OCI-LY7 (cell line): ENCODE measurements around the gene COL18A1. TPM values are rescaled to one million over a fixed set of nuclear protein-coding genes. Genes with fewer than 3 reads are reported as not detected.

Source experiments
- BruUV-seq: library from RNA; stranded (reverse); fragments of 400-500 nt; replicated peaks from 2 replicates; lab custom pipeline; 2021; lab: Mats Ljungman, UMichigan
- CTCF ChIA-PET: fragments of 300-600 bp; sonication (Branson Sonifier 250); formaldehyde crosslinking; loops from one replicate; lab custom pipeline; 2022; ENCODE audit warnings: antibody characterized with exemption; ENCODE audit not compliant: unreplicated experiment; lab: Charles Lee
- POLR2A ChIA-PET: fragments of 300-600 bp; sonication (Branson Sonifier 250); formaldehyde crosslinking; loops from one replicate; lab custom pipeline; 2022; ENCODE audit warnings: antibody characterized with exemption; lab: Charles Lee
- DNase-seq: peaks from one replicate; pipeline ENCODE4 v3.0.0-alpha.2; 2015; ENCODE audit warnings: low spot score
- H2AFZ ChIP-seq: fragments of 200-600 bp; sonication (generic), shearing (Covaris generic); 2 replicates; pipeline ENCODE4 v1.6.1; 2014; ENCODE audit warnings: mild to moderate bottlenecking, antibody characterized with exemption, low read length, moderate library complexity
- H3K27ac ChIP-seq: fragments of 200-600 bp; sonication (generic); 2 replicates; pipeline ENCODE4 v1.5.1; 2014; ENCODE audit warnings: mixed run types, low read depth, mild to moderate bottlenecking, moderate library complexity, low read length, inconsistent platforms; ENCODE audit not compliant: poor library complexity, severe bottlenecking
- H3K36me3 ChIP-seq: fragments of 200-600 bp; sonication (generic); 2 replicates; pipeline ENCODE4 v1.6.1; 2014; ENCODE audit warnings: mild to moderate bottlenecking, antibody characterized with exemption, low read length, moderate library complexity, mixed read lengths; ENCODE audit not compliant: insufficient read depth
- H3K4me1 ChIP-seq: fragments of 200-600 bp; sonication (generic); 2 replicates; pipeline ENCODE4 v1.5.1; 2014; ENCODE audit warnings: mild to moderate bottlenecking, low read length; ENCODE audit not compliant: insufficient read depth, poor library complexity, severe bottlenecking
- H3K4me2 ChIP-seq: fragments of 200-600 bp; sonication (generic); 2 replicates; pipeline ENCODE4 v1.6.1; 2014; ENCODE audit warnings: mild to moderate bottlenecking, low read length
- H3K4me3 ChIP-seq: fragments of 200-600 bp; sonication (generic); 2 replicates; pipeline ENCODE4 v1.5.1; 2014; ENCODE audit warnings: mild to moderate bottlenecking, low read depth, low read length; ENCODE audit not compliant: poor library complexity, severe bottlenecking
- H3K79me2 ChIP-seq: fragments of 200-600 bp; sonication (generic); 2 replicates; pipeline ENCODE4 v1.6.1; 2016; ENCODE audit warnings: low read depth, mild to moderate bottlenecking, low read length, moderate library complexity, mixed read lengths; ENCODE audit not compliant: insufficient read depth
- H3K9me2 ChIP-seq: fragments of 200-600 bp; sonication (generic); 2 replicates; pipeline ENCODE4 v1.6.1; 2016; ENCODE audit warnings: mild to moderate bottlenecking, low read length, mixed read lengths; ENCODE audit not compliant: insufficient read depth
- H3K9me3 ChIP-seq: fragments of 200-600 bp; sonication (generic); 2 replicates; pipeline ENCODE4 v1.6.1; 2014; ENCODE audit warnings: mild to moderate bottlenecking, mixed run types, low read length, mixed read lengths
- H4K20me1 ChIP-seq: fragments of 200-600 bp; sonication (generic); 2 replicates; pipeline ENCODE4 v1.6.1; 2014; ENCODE audit warnings: mild to moderate bottlenecking, antibody characterized with exemption, low read length, moderate library complexity, mixed read lengths; ENCODE audit not compliant: insufficient read depth
- CTCF ChIP-seq: fragments of 200-600 bp; sonication (generic); conservative IDR thresholded peaks from 2 replicates; pipeline ENCODE4 v1.5.1; 2014; ENCODE audit warnings: mild to moderate bottlenecking, antibody characterized with exemption, low read length, moderate library complexity, mixed read lengths
- EZH2phosphoT487 ChIP-seq: fragments of 200-600 bp; sonication (generic); IDR thresholded peaks from 2 replicates; pipeline ENCODE4 v1.6.1; 2018; ENCODE audit warnings: low read depth, borderline replicate concordance, mild to moderate bottlenecking, mixed run types, antibody characterized with exemption, low read length, moderate library complexity, mixed read lengths
- intact Hi-C: fragments of 100-400 bp; cut with micrococcal nuclease; formaldehyde crosslinking; loops from one replicate; pipeline ENCODE4 v1.10.0; 2022; ENCODE audit not compliant: unreplicated experiment
- total RNA-seq, 2 experiments: library from RNA; depleted of rRNA in 1 of 2; stranded (reverse); fragments of >200 nt in 1 of 2; shearing (Covaris generic) in 1 of 2; gene quantifications; 2 replicates each; pipeline ENCODE4 v1.2.3, GENCODE V29; 2014 to 2022

Gene COL18A1
- total RNA-seq, 2 experiments from 2014 or later, result 0.23 to 7.4 TPM

DNA sequence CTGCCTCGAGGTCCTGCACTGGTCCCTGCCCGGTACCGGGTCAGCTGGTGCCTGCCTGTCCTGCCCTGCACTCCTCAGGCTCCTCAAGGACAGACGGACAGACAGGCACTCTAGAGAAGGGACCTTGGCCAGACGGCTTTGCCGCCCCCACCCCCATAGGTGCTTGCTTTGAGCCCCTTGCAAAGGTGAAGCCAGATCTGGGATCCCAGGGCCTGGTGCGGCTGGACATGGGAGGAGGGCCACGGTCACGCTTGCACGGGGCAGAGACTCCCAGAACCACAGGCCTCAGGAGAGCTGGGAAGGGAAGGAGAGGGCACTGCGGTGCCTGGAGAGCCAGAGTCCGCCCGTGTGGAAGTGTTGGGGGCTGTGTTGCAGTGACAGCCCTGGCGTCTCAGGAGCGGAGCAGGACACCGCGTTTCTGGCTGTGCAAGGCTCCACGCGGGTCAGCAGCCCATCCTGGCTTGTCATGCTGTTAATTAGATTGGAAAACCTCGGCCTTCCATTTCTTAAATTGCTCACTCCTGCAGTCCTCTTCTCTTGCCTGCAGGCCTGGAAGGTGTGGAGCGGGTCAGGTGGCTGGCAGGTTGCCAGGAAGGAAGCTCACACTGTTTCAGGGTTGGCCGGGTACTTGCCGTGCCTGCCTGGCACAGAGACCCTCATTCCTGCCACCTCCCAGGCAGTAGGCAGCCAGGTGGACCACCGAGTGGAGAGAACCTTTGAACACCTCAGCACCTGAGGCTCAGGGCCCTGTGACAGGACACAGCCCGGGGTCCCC is 16.3 kb downstream of the COL18A1 start:
- Histone ChIP-seq H3K4me2 (no peak overlapping the region), H3K36me3 (no peaks in the 10 kb centered on the region), H3K4me1 (no peaks in the 10 kb centered on the region), H4K20me1 (no peaks in the 10 kb centered on the region), H3K79me2 (no peaks in the 10 kb centered on the region), H3K9me2 (no peaks in the 10 kb centered on the region), H3K27ac (no peak overlapping the region), H3K9me3 (no peaks in the 10 kb centered on the region), H2AFZ (no peak overlapping the region), H3K4me3 (no peak overlapping the region)
- CTCF ChIA-PET, result no interaction called here
- POLR2A ChIA-PET, result no interaction called here
- no peak for DNase-seq
- BruUV-seq, result no TSS peak
- no peak for TF ChIP-seq EZH2phosphoT487
- no peak for TF ChIP-seq CTCF
- intact Hi-C loops, result no loop called here

GRCh38 chr21:45421846-45422775 is 17.1 kb downstream of the COL18A1 start:
- Histone ChIP-seq H2AFZ (no peak overlapping the region), H3K4me1 (no peaks in the 10 kb centered on the region), H3K9me3 (no peaks in the 10 kb centered on the region), H3K27ac (no peak overlapping the region), H3K4me3 (no peak overlapping the region), H3K9me2 (no peaks in the 10 kb centered on the region), H3K79me2 (no peaks in the 10 kb centered on the region), H3K4me2 (no peak overlapping the region), H4K20me1 (no peaks in the 10 kb centered on the region), H3K36me3 (no peaks in the 10 kb centered on the region)
- ChIA-PET CTCF (no interaction called here), POLR2A (no interaction called here)
- intact Hi-C loops, result no loop called here
- TF ChIP-seq CTCF (no peak), EZH2phosphoT487 (no peak)
- DNase-seq, result no peak
- no TSS peak for BruUV-seq
